ENCODE data around the gene ETHE1. TPM values are rescaled to one million over a fixed set of nuclear protein-coding genes. Genes with fewer than 3 reads are reported as not detected.

ETHE1 gene
- total RNA-seq, 2 donors from 2014 or later: 32.8 to 122 TPM

- Histone ChIP-seq H3K27ac (peak overlapping the region; percentile 92 to 96), H3K36me3 (no peaks in the 10 kb centered on the region), H3K27me3 (replicated peaks; ENCODE audit: insufficient read depth) (no peaks in the 10 kb centered on the region), H3K4me1 (replicated peaks) (no peaks in the 10 kb centered on the region), H3K4me3 (peak overlapping the region; percentile 52 to 79), H3K9me3 (no peaks in the 10 kb centered on the region)
- intact Hi-C loops (cut with DNase I): loop anchor here (5.0 kb wide), 1 partner anchor 39 kb away; the partner anchor contains the start of gene PHLDB3
- under 1% methylated on average over 57 of the region's 57 CpGs for WGBS
- peak; percentile 99 for DNase-seq (ENCODE audit: low spot score)
- TF ChIP-seq POLR2A (IDR thresholded peaks at IDR 0.05): peak; percentile 70
- peak; percentile 64 for TF ChIP-seq POLR2AphosphoS5 (IDR thresholded peaks at IDR 0.05)
- peak in 1 of 4 experiments; percentile 12 for TF ChIP-seq CTCF (IDR thresholded peaks at IDR 0.05)
Measured at GRCh38 chr19:43463381-43464133, 63.4 kb downstream of the ETHE1 start.

- no peak for TF ChIP-seq POLR2AphosphoS5 (IDR thresholded peaks at IDR 0.05)
- TF ChIP-seq POLR2A (IDR thresholded peaks at IDR 0.05): peak; percentile 69
- no peak for TF ChIP-seq CTCF (IDR thresholded peaks at IDR 0.05)
- Histone ChIP-seq H3K27ac (peak overlapping the region; percentile 92 to 96), H3K4me3 (peak overlapping the region; percentile 52 to 79), H3K36me3 (no peaks in the 10 kb centered on the region), H3K27me3 (replicated peaks; ENCODE audit: insufficient read depth) (no peaks in the 10 kb centered on the region), H3K9me3 (no peaks in the 10 kb centered on the region), H3K4me1 (replicated peaks) (no peaks in the 10 kb centered on the region)
- 7% methylated on average over 19 of the region's 33 CpGs for WGBS
- intact Hi-C loops (cut with DNase I): loop anchor here (5.0 kb wide), 1 partner anchor 39 kb away; the partner anchor contains the start of gene PHLDB3
- DNase-seq (ENCODE audit: low spot score): no peak
Measured at GRCh38 chr19:43462785-43463380, 64.1 kb downstream of the ETHE1 start.

- TF ChIP-seq POLR2A (IDR thresholded peaks at IDR 0.05) (no peak), POLR2AphosphoS5 (IDR thresholded peaks at IDR 0.05) (no peak), CTCF (IDR thresholded peaks at IDR 0.05) (no peak)
- peak overlapping the region; percentile 92 to 96 for H3K27ac ChIP-seq
- no peaks in the 10 kb centered on the region for H3K27me3 ChIP-seq (replicated peaks; ENCODE audit: insufficient read depth)
- WGBS: 96% methylated on average over 7 of the region's 7 CpGs
- no peaks in the 10 kb centered on the region for H3K4me1 ChIP-seq (replicated peaks)
- H3K4me3 ChIP-seq: peak overlapping the region; percentile 52 to 79
- no peak for DNase-seq (ENCODE audit: low spot score)
- no peaks in the 10 kb centered on the region for H3K9me3 ChIP-seq
- intact Hi-C loops (cut with DNase I): loop anchor here (5.0 kb wide), 1 partner anchor 40 kb away; the partner anchor contains the start of gene PHLDB3
- no peaks in the 10 kb centered on the region for H3K36me3 ChIP-seq
Measured at GRCh38 chr19:43462383-43462782, 64.6 kb downstream of the ETHE1 start.

GRCh38 chr19:43461303-43461702 is 65.7 kb downstream of the ETHE1 start:
- no peak overlapping the region for H3K4me3 ChIP-seq
- intact Hi-C loops (cut with DNase I): loop anchor here (5.0 kb wide), 1 partner anchor 41 kb away; the partner anchor contains the start of gene PHLDB3
- 87% methylated on average over 12 of the region's 12 CpGs for WGBS

More at GRCh38 chr19:43461303-43461702, 65.7 kb downstream of the ETHE1 start:
- Histone ChIP-seq H3K9me3 (no peaks in the 10 kb centered on the region), H3K27me3 (replicated peaks; ENCODE audit: insufficient read depth) (no peaks in the 10 kb centered on the region), H3K27ac (no peak overlapping the region), H3K4me1 (replicated peaks) (peaks cover 2% of the 10 kb centered on the region), H3K36me3 (no peaks in the 10 kb centered on the region)
- no peak for DNase-seq (ENCODE audit: low spot score)
- TF ChIP-seq POLR2AphosphoS5 (IDR thresholded peaks at IDR 0.05) (no peak), CTCF (IDR thresholded peaks at IDR 0.05) (no peak), POLR2A (IDR thresholded peaks at IDR 0.05) (no peak)
